ENCODE results near the gene LRTM2.
"Not testable (repeated sequence)": the region's sequence is repeated elsewhere in the genome, so short reads cannot be mapped to it uniquely, and the experiment has no call there.

The LRTM2 gene

DNA sequence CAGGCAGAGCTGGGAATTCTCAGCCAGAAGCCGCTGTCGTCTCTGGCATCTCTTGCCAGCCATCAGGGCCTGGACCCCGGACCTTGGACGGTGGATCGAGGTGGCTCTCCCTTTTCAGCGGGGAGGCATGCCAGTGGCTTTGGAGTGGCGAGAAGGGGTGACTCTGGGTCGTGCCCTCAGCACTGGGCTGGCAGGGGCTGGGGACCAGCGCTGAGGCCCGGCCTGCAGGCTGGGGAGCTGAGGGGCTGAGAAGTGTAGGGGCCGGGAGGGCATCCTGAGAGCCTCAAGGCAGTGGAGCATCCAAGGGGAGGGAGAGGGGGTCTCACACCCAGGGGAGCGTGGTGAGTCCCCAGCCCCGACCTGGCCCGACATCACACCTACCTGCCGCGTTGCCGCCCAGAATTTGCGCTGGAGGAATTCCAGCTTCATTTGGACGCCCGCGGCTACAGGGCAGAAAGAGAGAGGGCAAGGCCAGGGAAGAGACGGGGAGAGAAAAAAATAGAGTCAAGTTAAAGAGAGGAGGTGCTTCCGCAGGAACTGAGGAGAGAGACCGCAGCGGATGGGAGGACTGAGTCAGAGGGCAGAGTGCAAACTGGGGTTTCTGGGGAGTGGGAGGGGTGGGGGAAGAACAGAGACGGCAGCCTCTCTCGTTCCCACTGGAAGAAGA, 9.0 kb upstream of the LRTM2 start:
- no peak for DNase-seq (ENCODE audit: low read depth)

DNA sequence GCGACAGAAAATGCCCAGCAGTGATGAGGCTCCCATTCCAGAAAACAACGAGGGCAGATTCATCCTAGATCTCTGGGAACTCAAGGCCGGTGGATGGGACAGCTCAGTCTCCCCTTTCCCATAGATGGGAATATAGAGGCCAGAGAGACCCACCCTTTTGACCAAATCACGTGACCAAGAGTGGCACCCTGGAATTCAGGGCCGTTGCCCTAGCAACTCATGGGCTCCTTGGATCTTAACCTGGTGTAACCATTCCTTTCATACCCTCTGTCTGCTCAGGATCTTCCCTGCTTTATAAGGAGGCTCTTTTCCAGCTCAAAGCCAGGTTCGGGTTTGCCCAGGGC, 8.4 kb upstream of the LRTM2 start:
- no peak for DNase-seq (ENCODE audit: low read depth)

DNA sequence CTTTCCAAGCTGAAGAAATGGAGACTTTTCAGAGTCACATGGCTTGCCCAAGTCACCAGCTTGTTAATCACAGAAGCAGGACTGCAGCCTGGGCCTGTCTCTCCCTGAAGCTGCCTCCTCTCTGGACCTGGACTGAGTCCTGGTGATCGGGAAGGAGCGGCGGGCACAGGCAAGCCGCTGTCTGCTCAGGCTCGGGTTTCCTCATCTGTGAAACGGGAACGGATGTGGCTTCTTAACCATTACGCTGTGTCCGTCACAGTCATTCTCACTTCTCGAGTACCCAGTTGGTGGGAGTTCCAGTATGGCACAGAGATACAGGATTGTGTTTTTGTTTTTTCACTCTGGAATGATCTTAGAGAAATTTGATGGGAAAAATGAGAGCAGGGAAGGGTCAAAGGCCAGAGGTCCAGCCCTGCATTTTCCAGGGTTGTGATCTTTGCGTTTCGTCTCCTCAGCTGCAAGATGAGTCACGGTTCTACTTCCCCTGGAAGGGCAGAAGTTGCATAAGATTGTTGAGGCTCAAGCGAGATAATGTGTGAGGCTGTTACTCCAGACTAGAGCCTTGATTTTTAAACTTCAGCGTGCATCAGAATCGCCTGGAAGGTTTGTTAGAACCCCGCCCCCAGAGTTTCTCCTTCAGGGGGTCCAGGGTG, 7.6 kb upstream of the LRTM2 start:
- DNase-seq (ENCODE audit: low read depth) = no peak

DNA sequence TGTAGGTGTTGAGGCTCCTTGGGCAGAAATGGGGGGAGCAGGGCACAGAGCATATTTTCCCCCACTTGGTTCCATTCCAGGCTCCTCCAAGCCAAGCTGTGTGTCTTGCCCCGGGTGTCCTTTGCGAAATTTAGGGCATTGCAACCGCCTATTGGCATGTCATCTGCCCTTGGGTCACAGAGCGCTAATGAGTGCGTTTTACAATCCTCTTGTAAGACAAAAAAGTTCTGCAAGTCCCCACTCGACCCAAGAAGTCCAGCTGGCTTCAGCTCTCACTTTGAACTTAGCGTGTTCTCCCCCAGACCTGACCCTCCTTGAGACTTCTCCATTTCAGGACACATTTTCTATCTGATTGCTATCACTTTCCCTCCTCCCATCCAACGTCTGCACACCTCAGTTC, 6.1 kb upstream of the LRTM2 start:
- DNase-seq (ENCODE audit: low read depth) = no peak

DNA sequence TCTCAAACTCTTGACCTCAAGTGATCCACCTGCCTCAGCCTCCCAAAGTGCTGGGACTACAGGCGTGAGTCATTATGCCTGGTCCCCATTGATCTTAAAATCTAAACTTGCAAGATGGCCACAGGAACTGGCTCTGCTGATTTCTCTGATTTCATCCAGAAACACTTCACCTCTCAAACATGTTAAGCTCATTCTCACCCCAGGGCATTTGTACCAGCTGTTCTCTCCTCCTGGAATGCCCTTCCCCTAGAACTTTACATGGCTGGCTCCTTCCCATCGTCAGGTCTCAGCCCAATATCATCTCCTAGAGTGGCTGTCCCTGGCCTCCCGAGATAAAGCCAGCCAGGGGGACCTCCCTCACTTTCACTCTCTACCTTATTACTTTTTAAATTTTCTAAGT, 5.3 kb upstream of the LRTM2 start:
- DNase-seq (ENCODE audit: low read depth) = no peak

DNA sequence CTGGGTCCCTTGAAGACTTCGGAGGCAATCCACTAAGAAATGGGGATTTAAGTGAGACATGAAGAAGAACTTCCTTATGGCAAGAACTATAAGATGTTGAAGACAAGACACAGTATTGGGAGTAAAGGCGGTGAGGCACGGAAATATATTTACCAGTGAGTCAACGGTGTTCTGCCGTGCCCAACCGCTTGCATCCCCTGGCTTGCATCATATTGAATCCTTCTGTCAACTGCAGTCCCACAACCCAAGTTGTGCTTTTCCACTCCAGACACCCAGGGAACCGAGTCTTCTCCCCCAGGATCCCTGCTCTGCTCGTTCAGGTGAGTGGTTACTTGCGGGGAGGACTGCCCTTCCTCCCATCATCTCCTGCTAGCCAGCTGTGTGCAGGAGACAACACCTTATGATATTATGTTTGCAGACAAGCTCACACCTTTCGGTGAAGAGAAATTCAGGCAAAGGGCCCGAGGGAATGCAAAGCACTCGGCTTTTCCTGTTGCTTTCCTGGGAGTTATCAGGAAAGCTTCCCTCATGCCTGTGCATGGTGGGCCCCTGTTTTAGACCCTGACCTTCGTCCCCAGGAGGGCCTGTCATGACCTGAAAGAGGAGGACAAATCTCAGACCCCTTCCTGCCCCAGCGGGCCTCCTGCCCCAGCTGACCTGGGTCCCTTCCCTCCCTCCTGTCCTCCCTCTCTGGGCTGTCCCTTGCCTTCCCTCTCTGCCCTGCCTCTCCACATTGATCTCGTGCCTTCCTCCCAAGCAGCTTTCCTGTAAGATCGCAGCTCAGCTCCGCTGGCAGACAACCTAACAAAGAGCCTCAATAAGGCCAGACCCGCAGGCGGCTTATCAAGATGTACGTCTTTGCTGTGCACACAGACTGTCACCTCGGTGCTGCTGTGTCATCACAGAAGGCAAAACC, 4.3 kb upstream of the LRTM2 start:
- no peak for DNase-seq (ENCODE audit: low read depth)

DNA sequence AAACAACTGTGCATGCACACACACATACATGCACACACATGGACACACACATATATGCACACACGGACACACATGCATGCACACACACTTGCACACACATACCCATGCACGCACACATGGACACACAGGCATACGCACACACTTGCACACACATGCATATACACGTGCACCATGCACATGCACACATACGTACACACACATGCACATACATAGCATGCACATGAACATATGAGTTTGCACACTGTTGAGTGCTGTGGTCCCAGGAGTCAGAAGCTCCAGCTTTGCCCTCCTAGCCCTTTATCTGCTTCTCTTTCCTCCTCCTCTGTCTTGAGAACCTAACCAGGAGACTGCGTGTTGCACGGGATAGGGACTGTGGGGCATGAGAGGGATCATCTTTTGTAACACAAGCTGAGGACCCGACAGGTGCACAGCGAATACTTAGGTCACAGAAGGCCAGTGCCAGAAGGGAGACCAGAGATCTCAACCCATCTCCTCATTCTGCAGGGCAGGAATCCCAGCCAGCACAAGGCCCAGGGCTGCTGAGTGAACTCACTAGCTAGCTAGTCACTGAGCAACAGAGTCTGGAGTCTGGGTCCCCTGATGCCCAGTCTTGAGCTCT, 3.5 kb upstream of the LRTM2 start:
- no peak for DNase-seq (ENCODE audit: low read depth)

DNA sequence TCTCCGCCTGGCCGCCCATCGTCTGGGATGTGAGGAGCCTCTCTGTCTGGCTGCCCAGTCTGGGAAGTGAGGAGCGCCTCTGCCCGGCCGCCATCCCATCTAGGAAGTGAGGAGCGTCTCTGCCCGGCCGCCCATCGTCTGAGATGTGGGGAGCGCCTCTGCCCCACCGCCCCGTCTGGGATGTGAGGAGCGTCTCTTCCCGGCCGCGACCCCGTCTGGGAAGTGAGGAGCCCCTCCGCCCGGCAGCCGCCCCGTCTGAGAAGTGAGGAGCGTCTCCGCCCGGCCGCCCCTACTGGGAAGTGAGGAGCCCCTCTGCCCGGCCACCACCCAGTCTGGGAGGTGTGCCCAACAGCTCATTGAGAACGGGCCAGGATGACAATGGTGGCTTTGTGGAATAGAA, 2.4 kb upstream of the LRTM2 start:
- not testable (repeated sequence) for DNase-seq (ENCODE audit: low read depth)

DNA sequence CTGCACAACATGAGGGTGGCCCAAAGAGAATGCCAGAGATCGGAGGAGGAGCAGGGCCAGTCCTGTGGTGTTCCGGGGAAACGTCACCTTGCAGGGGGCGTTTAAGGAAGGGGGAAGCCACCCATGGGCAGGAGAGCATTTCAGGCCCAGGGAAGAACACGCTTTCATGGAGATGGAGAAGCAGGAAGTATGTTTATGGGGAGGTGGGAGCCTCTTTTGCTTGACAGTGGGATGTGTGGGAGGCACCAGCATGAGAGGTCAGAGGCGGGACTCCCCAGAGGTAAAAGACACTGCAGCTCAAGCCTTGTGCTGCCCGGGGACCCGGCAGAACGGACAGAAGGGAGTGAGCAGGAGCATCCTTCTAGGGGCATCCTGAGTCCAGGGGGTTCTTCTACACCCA, 1.3 kb upstream of the LRTM2 start:
- DNase-seq (ENCODE audit: low read depth) = no peak

DNA sequence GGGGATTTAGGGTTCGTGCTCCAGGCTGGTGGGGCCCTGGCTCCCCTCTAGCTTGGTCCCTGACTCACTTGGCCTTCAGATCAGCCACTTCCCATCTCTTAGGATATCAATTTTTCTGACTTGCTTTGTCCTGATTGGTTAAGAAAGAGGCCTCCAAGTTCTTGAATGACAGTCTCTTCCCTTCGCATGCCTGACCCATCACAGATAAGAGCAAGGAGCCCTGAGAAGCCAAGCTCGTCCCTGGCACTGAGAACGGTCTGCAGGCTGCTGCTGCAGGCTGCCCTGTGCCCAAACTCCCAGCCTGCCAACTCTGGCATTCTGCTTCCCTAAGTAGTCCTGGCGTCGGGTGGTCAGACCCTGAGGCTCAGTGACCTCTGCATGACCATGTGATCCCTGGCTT, 794 bp upstream of the LRTM2 start:
- no peak for DNase-seq (ENCODE audit: low read depth)

DNA sequence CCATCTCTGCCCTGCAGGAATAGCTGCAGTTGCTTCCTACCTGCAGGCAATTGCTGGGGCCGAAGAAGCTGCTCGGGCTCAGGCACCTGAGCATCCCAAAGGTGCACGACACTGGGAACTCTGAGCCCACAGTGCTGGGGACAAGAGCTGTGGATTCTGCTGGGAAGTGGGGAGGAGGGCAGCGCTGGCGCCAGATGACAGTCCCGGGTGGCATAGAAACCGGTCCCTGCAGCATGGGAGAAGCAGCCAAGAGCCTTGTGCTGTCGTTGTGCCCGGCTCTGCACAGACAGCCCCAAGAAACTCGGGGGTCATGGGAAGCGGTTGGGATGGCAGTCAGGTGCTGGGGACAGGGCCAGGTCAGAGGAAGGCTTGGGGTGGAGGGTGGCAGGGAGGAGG, 529 bp downstream of the LRTM2 start:
- DNase-seq (ENCODE audit: low read depth) = no peak

DNA sequence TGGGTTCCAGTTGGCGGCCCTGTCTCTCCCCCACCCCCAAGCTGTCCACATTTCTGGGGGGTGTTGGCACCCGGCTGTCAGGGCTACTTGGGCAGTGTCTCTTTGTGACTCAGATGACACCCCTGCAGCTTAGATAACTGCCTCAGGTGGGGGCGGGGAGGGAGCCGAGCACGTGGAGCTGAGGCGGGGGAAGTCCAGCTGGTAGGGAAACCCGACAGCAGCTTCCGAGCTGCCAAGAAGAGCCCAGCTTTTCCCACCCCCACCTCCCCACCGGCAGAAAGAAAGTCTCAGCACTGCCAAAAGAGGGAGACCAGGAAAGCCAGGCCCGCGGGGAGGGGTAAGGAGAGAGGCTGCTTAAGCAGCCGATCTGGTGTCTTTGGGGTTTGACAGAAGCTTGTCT, 1.4 kb downstream of the LRTM2 start:
- no peak for DNase-seq (ENCODE audit: low read depth)

DNA sequence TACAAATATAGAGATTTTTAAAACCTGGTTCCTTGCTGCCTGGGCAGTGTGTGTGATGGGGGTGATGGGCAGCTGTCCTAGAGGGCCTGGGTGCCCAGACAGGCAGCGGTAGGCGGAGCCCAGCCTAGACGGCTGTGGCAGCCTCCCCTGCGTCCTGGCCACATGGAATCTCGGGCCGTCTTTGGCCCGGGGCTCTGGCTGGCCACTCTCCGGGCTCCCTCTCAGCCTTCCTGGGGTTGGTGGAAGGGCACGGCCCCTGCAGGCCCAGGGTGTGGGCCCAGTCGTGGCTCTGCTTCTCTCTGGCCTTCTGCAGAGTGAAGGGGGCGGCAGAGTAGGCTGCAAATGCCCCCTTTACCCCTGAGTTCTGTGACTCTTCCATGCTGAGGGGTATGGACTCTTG, 2.3 kb downstream of the LRTM2 start:
- DNase-seq (ENCODE audit: low read depth) = no peak

DNA sequence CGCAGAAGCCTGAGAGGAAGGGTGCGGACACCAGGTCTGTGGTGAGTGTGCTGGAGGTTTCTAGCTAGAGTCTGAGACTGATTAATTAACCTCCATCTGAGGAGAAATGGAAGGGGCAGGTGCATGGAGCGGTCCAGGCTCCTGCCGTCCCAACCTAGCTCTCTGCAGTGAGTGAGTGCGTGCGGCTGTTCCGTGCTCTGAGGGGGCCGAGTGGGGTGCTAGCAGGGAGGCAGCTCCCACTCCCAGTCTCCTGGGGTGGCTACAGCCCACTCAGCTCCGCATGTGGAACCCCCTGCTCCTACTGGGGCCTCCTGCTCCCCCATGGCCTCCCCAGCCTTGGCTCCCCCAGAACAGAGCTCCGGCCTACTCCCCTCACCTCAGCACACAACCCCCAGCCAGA, 2.9 kb downstream of the LRTM2 start:
- no peak for DNase-seq (ENCODE audit: low read depth)

DNA sequence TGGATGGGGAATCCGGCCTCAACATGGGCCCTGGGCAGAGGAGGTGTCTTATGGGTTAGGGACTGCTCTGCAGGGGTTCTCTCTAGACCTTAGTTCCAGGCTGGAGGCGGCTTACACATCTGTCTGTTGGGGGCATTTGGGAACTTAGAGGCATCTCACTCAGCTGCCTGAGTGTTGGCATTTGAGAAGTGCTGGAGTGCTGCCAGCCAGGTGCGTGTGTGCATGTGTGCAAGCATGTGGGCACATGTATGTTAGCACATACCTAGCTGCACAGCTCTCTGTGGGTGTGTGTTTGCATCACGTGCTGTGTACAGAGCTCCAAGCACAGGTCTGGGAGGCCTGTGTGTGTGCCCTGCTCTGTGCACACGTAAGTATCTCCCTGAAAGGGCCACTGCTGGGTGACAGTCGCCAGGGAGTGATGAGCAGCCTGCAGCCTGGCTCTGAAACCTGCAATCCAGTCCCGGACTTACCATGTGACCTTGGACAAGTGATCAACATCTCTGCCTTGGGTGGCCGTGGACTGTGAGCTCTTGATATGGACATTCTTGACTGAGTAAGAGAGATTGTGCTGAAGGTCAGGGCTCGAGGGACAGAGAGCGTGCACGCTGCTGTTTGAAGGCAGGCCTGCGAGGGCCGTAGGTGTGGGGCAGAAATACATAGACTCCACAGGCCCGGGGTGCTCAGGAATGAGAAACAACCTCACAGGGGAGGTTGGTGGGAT, 5.2 kb downstream of the LRTM2 start:
- no peak for DNase-seq (ENCODE audit: low read depth)

DNA sequence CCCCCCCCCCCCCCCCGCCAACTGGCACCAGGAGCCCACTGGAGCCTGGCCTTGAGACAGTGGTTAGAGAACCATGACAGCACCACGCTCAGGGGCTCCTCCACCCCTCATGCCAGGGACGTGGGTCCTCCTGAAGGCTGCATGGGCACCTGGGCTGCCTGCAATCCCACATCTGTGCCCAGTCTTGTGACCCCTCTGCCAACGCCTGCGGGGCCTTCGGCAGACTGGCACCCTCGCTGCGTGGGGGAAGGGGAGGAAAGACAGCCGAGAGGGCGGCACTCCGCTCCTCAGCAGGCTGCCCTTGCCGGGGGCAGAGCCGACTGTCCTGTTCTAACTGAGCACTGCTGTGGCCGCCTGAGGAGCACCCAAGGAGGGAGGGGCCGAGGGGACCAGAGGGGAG, 6.0 kb downstream of the LRTM2 start:
- no peak for DNase-seq (ENCODE audit: low read depth)

DNA sequence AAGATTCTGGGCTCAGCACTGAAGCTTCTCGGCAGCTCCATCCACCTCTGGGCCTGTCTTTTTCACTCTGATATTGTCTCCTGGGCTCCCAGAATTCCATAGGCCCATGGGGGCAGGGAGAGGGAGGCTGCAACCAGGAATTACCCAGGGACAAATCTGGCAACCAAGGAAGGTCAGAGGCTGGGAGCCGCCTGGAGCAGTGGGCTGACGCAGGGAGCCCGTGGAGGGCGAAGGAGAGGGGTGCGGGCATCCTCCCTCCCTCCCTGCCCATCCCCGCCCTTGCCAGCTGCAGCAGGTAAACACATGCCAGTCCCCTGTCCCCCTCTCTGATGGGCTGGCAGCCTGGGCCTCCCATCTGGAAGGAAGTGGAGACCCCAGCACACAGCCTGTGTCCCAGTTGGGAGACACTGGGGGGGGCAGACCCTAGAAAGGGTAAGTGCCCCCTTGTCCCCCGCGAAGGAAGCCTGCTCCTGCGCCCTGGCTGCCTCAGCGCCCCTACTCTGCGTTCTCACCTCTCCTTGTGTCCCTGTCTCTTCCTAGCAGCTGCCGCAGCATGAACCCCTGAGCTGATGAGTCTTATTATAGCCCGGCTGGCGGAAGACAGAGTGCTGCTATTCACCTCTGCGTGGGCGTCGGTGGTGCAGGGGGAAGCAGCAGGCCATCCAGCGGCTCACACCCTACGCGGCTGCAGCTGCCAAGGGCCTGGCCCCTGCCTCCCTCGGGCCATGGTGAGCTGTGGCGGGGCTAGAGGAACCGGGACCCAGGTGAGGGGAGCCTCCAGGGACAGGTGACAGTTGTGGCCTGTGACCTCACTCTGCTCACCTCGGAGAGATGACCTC, 6.7 kb downstream of the LRTM2 start:
- DNase-seq (ENCODE audit: low read depth) = no peak

DNA sequence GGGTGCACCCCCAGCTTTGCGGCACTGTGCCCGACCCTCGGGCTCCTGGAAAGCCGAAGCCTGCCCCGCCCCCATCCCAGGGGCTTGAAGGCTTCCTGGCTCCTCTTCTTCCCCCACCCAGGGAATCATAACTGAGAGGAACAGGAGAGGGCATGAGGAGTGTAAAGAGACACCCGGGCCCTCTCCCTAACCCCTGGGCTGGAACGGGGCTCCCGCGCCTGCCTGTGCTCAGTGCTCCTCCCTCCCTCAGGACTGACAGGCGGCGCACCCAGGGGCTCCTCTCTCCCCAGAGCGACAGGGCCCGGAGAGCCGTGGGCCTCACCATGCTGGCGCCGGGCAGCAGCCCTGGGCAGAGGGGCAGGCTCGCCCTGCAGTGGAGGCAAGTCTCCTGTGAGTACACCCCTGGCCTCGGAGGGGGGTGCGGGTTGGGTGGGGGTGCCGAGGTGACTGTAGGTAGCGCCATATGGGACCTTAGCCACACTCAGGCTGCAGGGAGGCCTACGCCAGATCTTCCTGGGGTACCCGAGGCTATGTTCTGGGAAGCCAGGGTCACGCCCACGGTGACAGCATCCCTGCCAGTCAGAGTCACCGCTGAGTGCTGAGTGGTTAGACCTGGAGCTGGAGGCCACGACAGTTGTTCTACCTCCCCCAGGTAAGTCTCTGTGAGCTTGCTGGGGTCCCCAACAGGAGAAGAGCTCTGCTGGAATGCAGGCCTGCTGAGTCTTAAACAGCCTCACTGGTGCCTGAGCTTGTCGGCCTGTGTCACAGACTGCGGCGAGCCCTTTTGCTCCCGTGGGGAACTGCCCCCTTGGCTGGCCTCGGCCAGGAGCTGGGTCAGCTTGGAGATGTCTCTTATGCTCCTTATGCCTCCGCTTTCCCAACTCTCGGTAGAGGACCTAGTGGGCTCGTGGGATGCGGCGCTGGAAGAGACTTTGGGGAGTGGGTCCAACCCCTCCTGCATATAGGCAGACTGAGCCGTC, 7.8 kb downstream of the LRTM2 start:
- no peak for DNase-seq (ENCODE audit: low read depth)

DNA sequence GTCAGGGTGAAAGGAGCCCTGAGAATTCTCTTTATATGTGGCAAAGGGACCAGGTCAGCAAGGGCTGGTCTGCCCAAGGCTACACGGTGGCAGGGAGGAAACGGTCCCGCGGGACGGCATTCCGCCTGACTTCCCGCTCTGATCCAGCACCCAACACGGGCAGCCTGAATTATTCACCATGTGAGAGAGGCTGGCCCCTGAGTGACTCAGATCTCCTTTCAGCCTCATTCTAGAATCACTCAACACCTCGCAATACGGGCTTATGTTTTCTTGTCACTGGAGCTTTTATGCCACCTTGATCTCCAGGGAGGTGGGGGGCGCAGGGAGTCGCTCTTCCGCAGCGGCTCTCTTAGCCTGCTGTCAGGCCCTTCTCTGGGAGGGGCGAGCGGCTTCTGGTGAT, 8.5 kb downstream of the LRTM2 start:
- no peak for DNase-seq (ENCODE audit: low read depth)

DNA sequence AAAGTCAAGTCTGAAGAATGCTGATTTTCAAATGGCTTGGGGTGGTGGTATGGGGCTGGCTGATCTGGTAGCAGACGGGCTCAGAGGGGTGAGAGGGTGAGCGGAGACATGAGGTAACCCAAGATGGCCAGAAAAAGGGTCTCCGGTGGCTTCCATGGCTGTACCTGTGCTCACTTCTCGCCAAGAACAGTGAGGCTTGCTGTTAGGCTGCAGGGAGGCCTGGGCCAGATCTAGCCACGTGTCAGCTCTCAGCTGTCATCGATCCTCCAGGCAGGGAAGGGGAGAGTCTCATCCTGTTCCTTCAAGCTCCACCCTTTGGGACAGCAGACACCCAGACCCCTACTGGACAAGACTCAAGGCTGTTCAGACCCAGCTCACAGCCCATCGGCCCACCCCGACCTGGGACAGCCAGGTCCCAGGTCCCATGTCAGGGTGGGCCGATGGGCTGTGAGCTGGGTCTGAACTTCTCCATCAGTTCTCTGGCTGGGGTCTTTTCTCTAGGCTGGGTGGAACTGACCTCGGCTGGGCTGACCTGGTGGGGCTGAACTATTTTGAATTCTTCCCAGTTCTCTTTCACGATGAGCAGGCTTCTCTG, 9.0 kb downstream of the LRTM2 start:
- no peak for DNase-seq (ENCODE audit: low read depth)

All from activated T-cell treated with anti-CD3 and anti-CD28 coated beads for 48 hours (primary cell).